IMR-90 (cell line): ENCODE data around the gene VPS11. TPM values are rescaled to one million over a fixed set of nuclear protein-coding genes. Genes with fewer than 3 reads are reported as not detected.

Experiments used
- ATAC-seq: fragments of 200-7000 bp; cut with Tn5 transposase; 2 replicates; pipeline ENCODE4 v1.9.1; 2020; ENCODE audit warnings: low read depth, mild to moderate bottlenecking, moderate library complexity
- BruUV-seq: library from RNA; stranded (reverse); fragments of 400-500 nt; replicated peaks from 2 replicates; lab custom pipeline; 2021; lab: Mats Ljungman, UMichigan
- CTCF ChIA-PET: fragments of 300-600 bp; formaldehyde crosslinking; extraction: SDS; loops from one replicate; lab custom pipeline; 2021; ENCODE audit warnings: antibody characterized with exemption; lab: Yijun Ruan, JAX
- POLR2A ChIA-PET: fragments of 300-600 bp; sonication (Branson Sonifier 250); formaldehyde crosslinking; loops from one replicate; lab custom pipeline; 2022; ENCODE audit warnings: antibody characterized with exemption; ENCODE audit not compliant: unreplicated experiment; lab: Charles Lee
- DNase-seq: peaks from one replicate; pipeline ENCODE4 v3.0.0; 2013
- H2AFZ ChIP-seq: replicated peaks from 2 replicates; pipeline ENCODE3; 2013; ENCODE audit warnings: low read length, mild to moderate bottlenecking; ENCODE audit not compliant: poor library complexity
- H2AK5ac ChIP-seq: 2 replicates; pipeline ENCODE4 v1.6.1; 2013; ENCODE audit warnings: low read depth, low read length, inconsistent platforms
- H2AK9ac ChIP-seq: replicated peaks from 2 replicates; pipeline ENCODE3; 2013; ENCODE audit warnings: mild to moderate bottlenecking, low read depth, low read length, moderate library complexity; ENCODE audit not compliant: poor library complexity
- H2BK120ac ChIP-seq: 2 replicates; pipeline ENCODE4 v1.6.1; 2013; ENCODE audit warnings: low read depth, low read length, inconsistent platforms
- H2BK15ac ChIP-seq: 3 replicates; pipeline ENCODE4 v1.6.1; 2013; ENCODE audit warnings: low read depth, low read length, inconsistent platforms
- H2BK20ac ChIP-seq: 2 replicates; pipeline ENCODE4 v1.6.1; 2013; ENCODE audit warnings: low read depth, mild to moderate bottlenecking, inconsistent platforms, low read length, moderate library complexity
- H2BK5ac ChIP-seq: 2 replicates; pipeline ENCODE4 v1.6.1; 2013; ENCODE audit warnings: mild to moderate bottlenecking, low read depth, low read length, inconsistent platforms; ENCODE audit not compliant: poor library complexity, severe bottlenecking
- H3K14ac ChIP-seq: replicated peaks from 2 replicates; pipeline ENCODE4 v1.6.1; 2013; ENCODE audit warnings: low read depth, low read length, inconsistent platforms
- H3K18ac ChIP-seq: 2 replicates; pipeline ENCODE4 v1.6.1; 2013; ENCODE audit warnings: low read depth, low read length, control low read depth
- H3K23ac ChIP-seq: 2 replicates; pipeline ENCODE4 v1.6.1; 2013; ENCODE audit warnings: low read depth, low read length, inconsistent platforms
- H3K27ac ChIP-seq: 2 replicates; pipeline ENCODE4 v1.5.1; 2013; ENCODE audit warnings: mild to moderate bottlenecking, control low read depth, low read length; ENCODE audit not compliant: insufficient read depth
- H3K27me3 ChIP-seq: 2 replicates; pipeline ENCODE4 v1.6.1; 2013; ENCODE audit warnings: low read length; ENCODE audit not compliant: control insufficient read depth, insufficient read depth
- H3K36me3 ChIP-seq: 2 replicates; pipeline ENCODE4 v1.6.1; 2013; ENCODE audit warnings: low read length, mixed read lengths; ENCODE audit not compliant: control insufficient read depth, insufficient read depth
- H3K4ac ChIP-seq: 2 replicates; pipeline ENCODE4 v1.6.1; 2013; ENCODE audit warnings: low read depth, low read length, inconsistent platforms
- H3K4me1 ChIP-seq: 2 replicates; pipeline ENCODE4 v1.6.1; 2013; ENCODE audit warnings: low read length, mixed read lengths; ENCODE audit not compliant: control insufficient read depth, insufficient read depth
- H3K4me2 ChIP-seq: 2 replicates; pipeline ENCODE4 v1.6.1; 2013; ENCODE audit warnings: low read depth, mild to moderate bottlenecking, control low read depth, low read length, moderate library complexity
- H3K4me3 ChIP-seq: 2 replicates; pipeline ENCODE4 v1.5.1; 2013; ENCODE audit warnings: low read depth, mild to moderate bottlenecking, control low read depth, low read length, moderate library complexity; ENCODE audit not compliant: insufficient read depth
- H3K56ac ChIP-seq: 2 replicates; pipeline ENCODE4 v1.6.1; 2013; ENCODE audit warnings: low read length, inconsistent platforms; ENCODE audit not compliant: insufficient read depth; ENCODE audit errors: extremely low read depth
- H3K79me1 ChIP-seq, 2 experiments: 2 replicates each; pipeline ENCODE4 v1.6.1; 2013; ENCODE audit warnings: low read length in 2 of 2, inconsistent platforms in 1 of 2, low read depth in 1 of 2
- H3K9ac ChIP-seq: 2 replicates; pipeline ENCODE4 v1.6.1; 2013; ENCODE audit warnings: low read depth, low read length, control low read depth
- H3K9me1 ChIP-seq: 2 replicates; pipeline ENCODE4 v1.6.1; 2013; ENCODE audit warnings: low read length, inconsistent platforms; ENCODE audit not compliant: insufficient read depth
- H3K9me3 ChIP-seq: 2 replicates; pipeline ENCODE4 v1.6.1; 2013; ENCODE audit warnings: low read length; ENCODE audit not compliant: control insufficient read depth, insufficient read depth
- H4K20me1 ChIP-seq: 2 replicates; pipeline ENCODE4 v1.6.1; 2013; ENCODE audit warnings: low read length, inconsistent platforms; ENCODE audit not compliant: insufficient read depth
- H4K5ac ChIP-seq: 2 replicates; pipeline ENCODE4 v1.6.1; 2013; ENCODE audit warnings: mild to moderate bottlenecking, low read depth, low read length, control low read depth
- H4K8ac ChIP-seq, 2 experiments: 2 replicates each; pipeline ENCODE4 v1.6.1; 2013; ENCODE audit warnings: low read depth in 2 of 2, low read length in 2 of 2, control low read depth in 1 of 2, inconsistent platforms in 1 of 2
- H4K91ac ChIP-seq: 2 replicates; pipeline ENCODE4 v1.6.1; 2013; ENCODE audit warnings: low read depth, low read length, inconsistent platforms; ENCODE audit not compliant: insufficient read depth
- BHLHE40 ChIP-seq: fragments of 150-350 bp; IDR thresholded peaks from 2 replicates; pipeline ENCODE4 v1.6.1; 2016; ENCODE audit warnings: mild to moderate bottlenecking, low read depth, low read length
- CHD1 ChIP-seq: IDR thresholded peaks from 2 replicates; pipeline ENCODE4 v1.6.1; 2012; ENCODE audit warnings: low read depth, low read length, improper control_type of control experiment
- ELK1 ChIP-seq: fragments of 150-350 bp; IDR thresholded peaks from 2 replicates; pipeline ENCODE4 v1.6.1; 2016; ENCODE audit warnings: low read depth, mild to moderate bottlenecking, low read length, moderate library complexity, borderline replicate concordance
- FOS ChIP-seq: fragments of 150-350 bp; IDR thresholded peaks from 2 replicates; pipeline ENCODE4 v1.6.1; 2016; ENCODE audit warnings: low read depth, low read length
- MAFK ChIP-seq: IDR thresholded peaks from 2 replicates; pipeline ENCODE4 v1.6.1; 2012; ENCODE audit warnings: low read depth, low read length, improper control_type of control experiment
- NFE2L2 ChIP-seq: fragments of 150-350 bp; IDR thresholded peaks from 2 replicates; pipeline ENCODE4 v1.6.1; 2016; ENCODE audit warnings: low read depth, mild to moderate bottlenecking, low read length
- POLR2A ChIP-seq: IDR thresholded peaks from 2 replicates; pipeline ENCODE4 v1.6.1; 2012; ENCODE audit warnings: mild to moderate bottlenecking, low read depth, low read length
- RAD21 ChIP-seq: IDR thresholded peaks from 2 replicates; pipeline ENCODE4 v1.6.1; 2012; ENCODE audit warnings: low read length, improper control_type of control experiment
- RCOR1 ChIP-seq: IDR thresholded peaks from 2 replicates; pipeline ENCODE4 v1.6.1; 2012; ENCODE audit warnings: mild to moderate bottlenecking, low read length, improper control_type of control experiment; ENCODE audit not compliant: insufficient replicate concordance
- RFX5 ChIP-seq: IDR thresholded peaks from 2 replicates; pipeline ENCODE4 v1.8.0; 2012; ENCODE audit warnings: low read depth, mild to moderate bottlenecking, low read length, moderate library complexity
- SMC3 ChIP-seq: fragments of 150-350 bp; IDR thresholded peaks from 2 replicates; pipeline ENCODE4 v1.6.1; 2016; ENCODE audit warnings: low read depth, mild to moderate bottlenecking, antibody characterized with exemption, low read length, moderate library complexity
- WGBS, 2 experiments: methylation state at CpG; one replicate each; pipeline versions ENCODE4 v1.1.5 to v1.1.7; 2013; ENCODE audit warnings: missing lambda C conversion rate in 2 of 2; ENCODE audit not compliant: insufficient read length in 1 of 2; ENCODE audit errors: extremely low coverage in 2 of 2; 5-methylcytosine and 5-hydroxymethylcytosine counted together
- dilution Hi-C: fragments of 300-500 bp; cut with HindIII; formaldehyde crosslinking; loops from one replicate; pipeline ENCODE4 v1.14.3; 2018; ENCODE audit warnings: low sequenced_read_pairs; ENCODE audit not compliant: unreplicated experiment
- in situ Hi-C: fragments of 300-500 bp; cut with MboI; formaldehyde crosslinking; loops from 3 replicates; pipeline ENCODE4 v1.14.3; 2019; ENCODE audit warnings: low sequenced_read_pairs, inconsistent platforms, mixed read lengths
- intact Hi-C: fragments of 100-400 bp; cut with micrococcal nuclease; formaldehyde crosslinking; loops from 2 replicates; pipeline ENCODE4 v1.10.0; 2022
- polyA plus RNA-seq, 3 experiments: library from polyadenylated mRNA; depleted of rRNA; stranded (reverse); fragments of >200 nt; gene quantifications; 2 replicates each; pipeline ENCODE4 v1.2.3, GENCODE V29; 2012; ENCODE audit warnings: low replicate concordance in 1 of 3
- total RNA-seq: library from RNA; depleted of rRNA; stranded (reverse); fragments of >200 nt; gene quantifications from 2 replicates; pipeline ENCODE4 v1.2.3, GENCODE V29; 2012

Gene VPS11
- total and polyA plus RNA-seq, 2 of the 4 experiments (the other 2 are of a cell fraction) = 19.7 to 30.5 TPM

- Histone ChIP-seq H3K79me1 (peaks cover 14 to 37% of the 10 kb centered on the region in 2 experiments), H3K4me2 (no peak overlapping the region), H2BK20ac (no peak overlapping the region), H4K20me1 (no peaks in the 10 kb centered on the region), H3K9me3 (no peaks in the 10 kb centered on the region), H2BK5ac (no peak overlapping the region), H3K27ac (no peak overlapping the region), H3K9ac (no peak overlapping the region), H4K5ac (no peak overlapping the region), H2BK15ac (no peak overlapping the region), H4K91ac (no peak overlapping the region), H3K4me3 (no peak overlapping the region), H2AK9ac (no peak overlapping the region), H3K36me3 (no peaks in the 10 kb centered on the region; the same call in 1 of the 2 replicates), H2AK5ac (no peak overlapping the region), H3K56ac (no peak overlapping the region), H3K4me1 (peaks cover 6% of the 10 kb centered on the region), H2AFZ (no peak overlapping the region), H3K27me3 (no peaks in the 10 kb centered on the region), H3K9me1 (peaks cover 3% of the 10 kb centered on the region; the same call in 1 of the 2 replicates), H3K14ac (no peak overlapping the region), H4K8ac (no peak overlapping the region), H2BK120ac (no peak overlapping the region), H3K4ac (no peak overlapping the region), H3K18ac (no peak overlapping the region), H3K23ac (no peak overlapping the region)
- TF ChIP-seq MAFK (no peak), RCOR1 (no peak), CHD1 (no peak), NFE2L2 (no peak), POLR2A (no peak), ELK1 (no peak), SMC3 (no peak), BHLHE40 (no peak), RFX5 (no peak), FOS (no peak), RAD21 (no peak)
- in situ Hi-C loops (no loop called here), dilution Hi-C loops (no loop called here), intact Hi-C loops (no loop called here)
- ChIA-PET CTCF (no interaction called here), POLR2A (no interaction called here)
- ATAC-seq (no peak), DNase-seq (no peak)
- no TSS peak for BruUV-seq
- 76% methylated on average over 2 of the region's 3 CpGs; no CpG with 5 or more reads in 1 of the 2 experiments for WGBS, 2 experiments
These were observed 6.4 kb upstream of the VPS11 start for GRCh38 chr11:119061256-119061655.
